ENCODE data around the gene IGFBP1.
"Not testable (repeated sequence)": the region's sequence is repeated elsewhere in the genome, so short reads cannot be mapped to it uniquely, and the experiment has no call there.

IGFBP1 gene

GRCh38 chr7:45924283-45924682 lies 36.0 kb downstream of the IGFBP1 start:
- no peak for FAIRE-seq
- DNase-seq (ENCODE audit: insufficient read length, low spot score), result no peak

- FAIRE-seq (no peak), DNase-seq (ENCODE audit: insufficient read length, low spot score) (no peak)
These were observed 39.4 kb downstream of the IGFBP1 start for GRCh38 chr7:45927721-45928120.

- FAIRE-seq (no peak), DNase-seq (ENCODE audit: insufficient read length, low spot score) (no peak)
These were observed 42.7 kb downstream of the IGFBP1 start for GRCh38 chr7:45930967-45931366.

- FAIRE-seq (no peak), DNase-seq (ENCODE audit: insufficient read length, low spot score) (no peak)
These were observed 49.0 kb downstream of the IGFBP1 start for GRCh38 chr7:45937301-45937700.

GRCh38 chr7:45937862-45938261 lies 49.6 kb downstream of the IGFBP1 start:
- FAIRE-seq (no peak), DNase-seq (ENCODE audit: insufficient read length, low spot score) (no peak)

GRCh38 chr7:45938626-45939302 lies 50.5 kb downstream of the IGFBP1 start:
- FAIRE-seq (no peak), DNase-seq (ENCODE audit: insufficient read length, low spot score) (no peak)

GRCh38 chr7:45939574-45939973 lies 51.3 kb downstream of the IGFBP1 start:
- FAIRE-seq, result no peak
- DNase-seq (ENCODE audit: insufficient read length, low spot score), result no peak

- not testable (repeated sequence) for DNase-seq (ENCODE audit: insufficient read length, low spot score); FAIRE-seq
These were observed 52.0 kb downstream of the IGFBP1 start for GRCh38 chr7:45940237-45940781.

- DNase-seq (ENCODE audit: insufficient read length, low spot score), result no peak
- FAIRE-seq, result no peak
These were observed 52.7 kb downstream of the IGFBP1 start for GRCh38 chr7:45940939-45941338.

Data from GM19239 (cell line).